Brain microvascular endothelial cell (primary cell): ENCODE results near the gene THAP2.

Source experiments
- DNase-seq: peaks from one replicate; pipeline ENCODE4 v3.0.0-alpha.2; 2020
- H3K27ac ChIP-seq: fragments of 250-450 bp; sonication (Bioruptor Pico); 2 replicates; pipeline ENCODE4 v1.5.1; 2020; ENCODE audit warnings: mild to moderate bottlenecking, moderate library complexity
- H3K27me3 ChIP-seq: fragments of 250-450 bp; sonication (Bioruptor Pico); replicated peaks from 2 replicates; pipeline ENCODE4 v1.5.1; 2020; ENCODE audit warnings: mild to moderate bottlenecking
- H3K36me3 ChIP-seq: fragments of 250-450 bp; sonication (Bioruptor Pico); replicated peaks from 2 replicates; pipeline ENCODE4 v1.5.1; 2020; ENCODE audit warnings: mild to moderate bottlenecking
- H3K4me3 ChIP-seq: 2 replicates; pipeline ENCODE4 v1.5.1; 2011; ENCODE audit warnings: low read depth, mild to moderate bottlenecking, control low read depth, low read length, moderate library complexity
- in situ Hi-C: cut with HindIII; loops from 2 replicates; pipeline ENCODE4 v1.10.0; 2017; ENCODE audit warnings: low sequenced_read_pairs, low pct_ligation_motif_present
- TF ChIP-seq, protein P1 (sequence below): IDR thresholded peaks from 2 replicates; pipeline ENCODE4 v1.5.1; 2011; ENCODE audit warnings: low read depth, mild to moderate bottlenecking, moderate library complexity, low read length, control low read depth, inconsistent platforms; ENCODE audit errors: missing control alignments

The THAP2 gene

DNA sequence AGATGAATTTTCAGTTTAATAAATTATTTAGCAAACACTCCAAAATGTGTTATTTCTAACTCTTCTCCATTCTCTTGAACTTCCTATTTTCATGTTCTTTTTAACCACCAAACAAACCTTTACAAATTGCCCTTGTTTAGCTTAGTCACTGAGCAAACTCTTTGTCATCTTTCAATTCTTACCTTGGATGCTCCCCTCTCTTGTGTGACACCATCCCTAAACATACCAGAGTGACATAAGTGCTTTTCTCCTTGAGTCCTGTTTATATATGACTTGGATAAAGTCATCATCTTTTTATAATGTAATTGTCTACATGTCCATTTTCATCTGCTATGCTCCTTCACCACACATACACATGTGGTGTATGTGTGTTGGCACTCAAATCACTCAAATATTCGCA lies 18.4 kb downstream of the THAP2 start:
- Histone ChIP-seq H3K27me3 (no peaks in the 10 kb centered on the region), H3K27ac (no peak overlapping the region), H3K4me3 (no peak overlapping the region), H3K36me3 (no peaks in the 10 kb centered on the region)
- no peak for DNase-seq
- TF ChIP-seq, protein P1, sequence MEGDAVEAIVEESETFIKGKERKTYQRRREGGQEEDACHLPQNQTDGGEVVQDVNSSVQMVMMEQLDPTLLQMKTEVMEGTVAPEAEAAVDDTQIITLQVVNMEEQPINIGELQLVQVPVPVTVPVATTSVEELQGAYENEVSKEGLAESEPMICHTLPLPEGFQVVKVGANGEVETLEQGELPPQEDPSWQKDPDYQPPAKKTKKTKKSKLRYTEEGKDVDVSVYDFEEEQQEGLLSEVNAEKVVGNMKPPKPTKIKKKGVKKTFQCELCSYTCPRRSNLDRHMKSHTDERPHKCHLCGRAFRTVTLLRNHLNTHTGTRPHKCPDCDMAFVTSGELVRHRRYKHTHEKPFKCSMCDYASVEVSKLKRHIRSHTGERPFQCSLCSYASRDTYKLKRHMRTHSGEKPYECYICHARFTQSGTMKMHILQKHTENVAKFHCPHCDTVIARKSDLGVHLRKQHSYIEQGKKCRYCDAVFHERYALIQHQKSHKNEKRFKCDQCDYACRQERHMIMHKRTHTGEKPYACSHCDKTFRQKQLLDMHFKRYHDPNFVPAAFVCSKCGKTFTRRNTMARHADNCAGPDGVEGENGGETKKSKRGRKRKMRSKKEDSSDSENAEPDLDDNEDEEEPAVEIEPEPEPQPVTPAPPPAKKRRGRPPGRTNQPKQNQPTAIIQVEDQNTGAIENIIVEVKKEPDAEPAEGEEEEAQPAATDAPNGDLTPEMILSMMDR: no peak
- in situ Hi-C loops: no loop called here

DNA sequence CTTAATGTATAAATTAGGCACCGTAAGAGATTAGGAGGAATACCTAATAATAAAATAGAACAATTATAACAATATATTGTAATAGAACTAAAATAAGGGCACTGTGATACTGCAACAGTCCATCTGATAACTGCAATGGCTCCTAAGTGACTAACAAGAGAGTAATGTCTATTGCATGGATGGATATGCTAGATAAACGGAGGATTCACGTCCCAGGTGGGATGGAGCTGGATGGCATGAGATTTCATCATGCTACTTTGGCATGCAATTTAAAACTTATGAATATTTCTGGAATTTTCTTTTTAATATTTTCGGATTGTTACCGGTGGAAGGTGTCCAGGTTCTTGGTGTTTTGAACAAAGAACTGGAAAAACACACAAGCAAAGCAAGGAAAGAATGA lies 19.5 kb downstream of the THAP2 start:
- no peaks in the 10 kb centered on the region for H3K36me3 ChIP-seq
- H3K27ac ChIP-seq: no peak overlapping the region
- no peak overlapping the region for H3K4me3 ChIP-seq
- no peak for DNase-seq
- no peaks in the 10 kb centered on the region for H3K27me3 ChIP-seq
- in situ Hi-C loops: no loop called here
- TF ChIP-seq, protein P1: no peak

DNA sequence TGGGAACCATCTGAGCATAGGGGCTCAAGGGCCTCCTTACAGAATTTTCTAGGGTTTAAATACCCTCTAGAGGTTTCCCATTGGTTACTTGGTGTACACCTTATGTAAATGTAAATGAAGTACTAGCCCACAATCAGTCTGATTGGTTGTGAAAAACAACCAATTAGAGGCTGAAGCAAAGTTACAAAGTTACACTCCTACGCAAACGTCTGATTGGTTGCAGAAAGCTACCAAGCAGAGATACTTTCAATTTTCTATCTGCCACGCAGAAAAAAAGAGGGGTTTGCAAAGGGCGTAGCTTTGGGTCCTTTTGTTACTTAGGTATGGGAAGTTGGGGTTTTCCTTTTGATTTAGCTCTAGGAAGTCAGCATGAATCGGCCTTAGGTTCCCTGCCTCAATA lies 20.0 kb downstream of the THAP2 start:
- Histone ChIP-seq H3K4me3 (no peak overlapping the region), H3K36me3 (no peaks in the 10 kb centered on the region), H3K27ac (no peak overlapping the region), H3K27me3 (no peaks in the 10 kb centered on the region)
- in situ Hi-C loops: no loop called here
- TF ChIP-seq, protein P1: no peak
- DNase-seq: no peak

DNA sequence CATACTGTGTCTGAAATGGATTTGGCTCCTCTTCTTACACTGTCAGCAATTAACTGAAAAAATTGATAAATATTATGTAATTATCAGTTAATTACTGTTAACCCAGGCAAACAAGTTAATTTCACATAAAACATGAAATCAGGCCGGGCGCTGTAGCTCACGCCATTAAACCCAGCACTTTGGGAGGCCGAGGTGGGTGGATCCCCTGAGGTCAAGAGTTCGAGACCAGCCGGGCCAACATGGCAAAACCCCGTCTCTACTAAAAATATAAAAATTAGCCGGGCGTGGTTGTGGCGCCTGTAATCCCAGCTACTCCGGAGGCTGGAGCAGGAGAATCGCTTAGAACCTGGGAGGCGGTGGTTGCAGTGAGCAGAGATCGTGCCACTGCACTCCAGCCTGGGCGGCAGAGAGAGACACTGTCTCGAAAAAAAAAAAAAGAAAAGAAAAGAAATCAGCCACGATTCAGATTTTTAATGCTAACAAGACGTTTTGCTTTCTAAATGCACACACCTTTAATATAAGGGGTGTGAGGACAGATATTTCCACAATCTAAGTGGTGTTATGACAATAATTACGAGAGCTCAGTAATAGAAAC lies 21.3 kb downstream of the THAP2 start:
- H3K4me3 ChIP-seq: peak overlapping the region; percentile 84
- DNase-seq: no peak
- no peaks in the 10 kb centered on the region for H3K36me3 ChIP-seq
- TF ChIP-seq, protein P1: no peak
- peak overlapping the region; percentile 76 for H3K27ac ChIP-seq
- in situ Hi-C loops: no loop called here
- no peaks in the 10 kb centered on the region for H3K27me3 ChIP-seq

DNA sequence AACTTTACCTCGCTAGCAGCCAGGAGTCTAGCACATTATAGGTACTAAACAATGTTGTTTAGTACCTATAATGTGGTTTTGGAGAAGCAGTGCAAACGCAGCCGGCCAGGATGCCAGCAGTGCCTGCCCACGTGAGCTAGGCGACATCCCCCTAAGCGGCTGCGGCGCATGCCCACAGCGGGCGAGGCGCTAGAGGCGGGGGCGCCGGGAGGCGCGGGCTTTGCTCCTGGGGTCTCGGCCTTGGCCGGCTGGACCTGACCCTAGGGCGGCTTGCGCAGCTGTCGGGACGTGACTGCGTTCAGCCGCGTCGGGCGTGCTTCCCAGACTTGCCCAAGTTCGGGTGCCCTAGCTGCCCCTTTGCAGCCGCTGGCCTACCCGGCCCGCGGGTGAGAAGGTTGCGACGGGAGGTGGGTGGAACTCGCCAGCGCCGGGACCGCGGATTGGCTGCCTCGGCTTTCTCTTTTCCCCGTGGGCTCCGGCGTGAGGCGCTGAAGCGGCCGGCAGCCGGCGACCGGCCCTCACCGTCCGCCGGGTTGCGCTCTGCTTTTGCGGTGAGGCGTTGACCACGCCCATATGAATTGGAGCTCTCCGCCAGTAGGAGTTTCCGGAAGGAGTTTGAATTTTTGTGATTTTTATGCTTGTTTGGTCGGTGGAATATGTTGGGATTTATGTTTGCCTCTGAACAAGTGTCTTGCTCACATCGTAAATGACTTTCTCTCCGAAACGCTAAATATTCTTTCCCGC lies 22.0 kb downstream of the THAP2 start, which contains the start of gene TMEM19:
Gene TMEM19, plus strand, starts transcription at position 169 of the 744 bp plus-strand sequence. CDS start 599 bp downstream, outside the sequence.
- peak within 1 kb of the TSS; percentile 84 for H3K4me3 ChIP-seq
- TF ChIP-seq, protein P1: peak; percentile 23
- no peaks in the 10 kb centered on the region for H3K36me3 ChIP-seq
- peak within 1 kb of the TSS; percentile 76 for H3K27ac ChIP-seq
- no peaks in the 10 kb centered on the region for H3K27me3 ChIP-seq
- in situ Hi-C loops: no loop called here
- DNase-seq: peak; percentile 85
